ENCODE results near the gene MACROD2. TPM values are rescaled to one million over a fixed set of nuclear protein-coding genes. Genes with fewer than 3 reads are reported as not detected.

Gene MACROD2
- total RNA-seq, 4 donors from 2014 or later = 2.9 to 11.3 (median 8.0) TPM

GRCh38 chr20:15140286-15140685, 1145.0 kb downstream of the MACROD2 start:
- no peak for TF ChIP-seq CTCF (IDR thresholded peaks at IDR 0.05; ENCODE audit: low read depth)

GRCh38 chr20:15141861-15142260, 1146.5 kb downstream of the MACROD2 start:
- no peak for TF ChIP-seq CTCF (IDR thresholded peaks at IDR 0.05; ENCODE audit: low read depth)

- no peak for TF ChIP-seq CTCF (IDR thresholded peaks at IDR 0.05; ENCODE audit: low read depth)
Measured at GRCh38 chr20:15143478-15143877, 1148.2 kb downstream of the MACROD2 start.

- no peak for TF ChIP-seq CTCF (IDR thresholded peaks at IDR 0.05; ENCODE audit: low read depth)
Measured at GRCh38 chr20:15144916-15145315, 1149.6 kb downstream of the MACROD2 start.

- TF ChIP-seq CTCF (IDR thresholded peaks at IDR 0.05; ENCODE audit: low read depth) = no peak
Measured at GRCh38 chr20:15146948-15147347, 1151.6 kb downstream of the MACROD2 start.

GRCh38 chr20:15154070-15154469, 1158.8 kb downstream of the MACROD2 start:
- no peak for TF ChIP-seq CTCF (IDR thresholded peaks at IDR 0.05; ENCODE audit: low read depth)

- TF ChIP-seq CTCF (IDR thresholded peaks at IDR 0.05; ENCODE audit: low read depth) = no peak
Measured at GRCh38 chr20:15155848-15156401, 1160.6 kb downstream of the MACROD2 start.

All from subcutaneous adipose tissue (tissue), 4 donors.